Measurements from ENCODE around the gene VMP1.

VMP1 gene

GRCh38 chr17:59856859-59857794, 149.7 kb downstream of the VMP1 start:
- H3K9me3 ChIP-seq, result no peaks in the 10 kb centered on the region
- H3K27ac ChIP-seq, result no peak overlapping the region
- H3K4me3 ChIP-seq (ENCODE audit: low read depth in 1 of 2, low read length in 1 of 2), result no peak overlapping the region
- no peaks in the 10 kb centered on the region for H3K27me3 ChIP-seq
- H3K4me1 ChIP-seq (ENCODE audit: control insufficient read depth in 1 of 2, insufficient read depth in 1 of 2, low read depth in 1 of 2, low read length in 1 of 2), result no peaks in the 10 kb centered on the region
- no peak for TF ChIP-seq CTCF (IDR thresholded peaks at IDR 0.05)
- peaks cover 14% of the 10 kb centered on the region for H3K36me3 ChIP-seq

GRCh38 chr17:59858167-59858816, 150.8 kb downstream of the VMP1 start:
- no peaks in the 10 kb centered on the region for H3K9me3 ChIP-seq
- no peak overlapping the region for H3K27ac ChIP-seq
- no peak for TF ChIP-seq CTCF (IDR thresholded peaks at IDR 0.05)
- no peak overlapping the region for H3K4me3 ChIP-seq (ENCODE audit: low read depth in 1 of 2, low read length in 1 of 2)
- no peaks in the 10 kb centered on the region for H3K27me3 ChIP-seq
- no peaks in the 10 kb centered on the region for H3K4me1 ChIP-seq (ENCODE audit: control insufficient read depth in 1 of 2, insufficient read depth in 1 of 2, low read depth in 1 of 2, low read length in 1 of 2)
- H3K36me3 ChIP-seq, result peaks cover 19% of the 10 kb centered on the region

- Histone ChIP-seq H3K4me3 (ENCODE audit: low read depth in 1 of 2, low read length in 1 of 2) (no peak overlapping the region), H3K4me1 (ENCODE audit: control insufficient read depth in 1 of 2, insufficient read depth in 1 of 2, low read depth in 1 of 2, low read length in 1 of 2) (no peaks in the 10 kb centered on the region), H3K9me3 (no peaks in the 10 kb centered on the region), H3K27ac (no peak overlapping the region), H3K36me3 (peaks cover 20% of the 10 kb centered on the region), H3K27me3 (no peaks in the 10 kb centered on the region)
- no peak for TF ChIP-seq CTCF (IDR thresholded peaks at IDR 0.05)
These were observed 151.5 kb downstream of the VMP1 start for GRCh38 chr17:59858932-59859331.

- no peak for TF ChIP-seq CTCF (IDR thresholded peaks at IDR 0.05)
- Histone ChIP-seq H3K27ac (no peak overlapping the region), H3K36me3 (peaks cover 20% of the 10 kb centered on the region)
These were observed 152.1 kb downstream of the VMP1 start for GRCh38 chr17:59859444-59860025.

GRCh38 chr17:59863616-59864015, 156.2 kb downstream of the VMP1 start:
- H3K4me1 ChIP-seq (ENCODE audit: control insufficient read depth in 1 of 2, insufficient read depth in 1 of 2, low read depth in 1 of 2, low read length in 1 of 2), result no peaks in the 10 kb centered on the region
- H3K36me3 ChIP-seq, result peaks cover 35% of the 10 kb centered on the region

More at GRCh38 chr17:59859444-59860025, 152.1 kb downstream of the VMP1 start:
- Histone ChIP-seq H3K4me1 (ENCODE audit: control insufficient read depth in 1 of 2, insufficient read depth in 1 of 2, low read depth in 1 of 2, low read length in 1 of 2) (no peaks in the 10 kb centered on the region), H3K9me3 (no peaks in the 10 kb centered on the region), H3K4me3 (ENCODE audit: low read depth in 1 of 2, low read length in 1 of 2) (no peak overlapping the region), H3K27me3 (no peaks in the 10 kb centered on the region)

More at GRCh38 chr17:59863616-59864015, 156.2 kb downstream of the VMP1 start:
- H3K9me3 ChIP-seq, result no peaks in the 10 kb centered on the region
- TF ChIP-seq CTCF (IDR thresholded peaks at IDR 0.05), result no peak
- H3K27me3 ChIP-seq, result no peaks in the 10 kb centered on the region
- H3K27ac ChIP-seq, result no peak overlapping the region
- no peak overlapping the region for H3K4me3 ChIP-seq (ENCODE audit: low read depth in 1 of 2, low read length in 1 of 2)
